Subcutaneous abdominal adipose tissue (tissue), 5 donors: ENCODE data around the gene M6PR.

ENCODE experiments used
- H3K27ac ChIP-seq: one replicate; pipeline ENCODE4 v1.7.0; 2013; ENCODE audit warnings: low read depth, mild to moderate bottlenecking, inconsistent platforms, low read length, moderate library complexity
- H3K27me3 ChIP-seq, 5 donors: one replicate each; pipeline ENCODE4 v1.7.0; 2013; ENCODE audit warnings: low read length in 5 of 5, inconsistent platforms in 1 of 5; ENCODE audit not compliant: control insufficient read depth in 5 of 5, insufficient read depth in 4 of 5
- H3K36me3 ChIP-seq, 5 donors: one replicate each; pipeline ENCODE4 v1.7.0; 2013; ENCODE audit warnings: low read length in 5 of 5; ENCODE audit not compliant: control insufficient read depth in 5 of 5, insufficient read depth in 5 of 5
- H3K4me1 ChIP-seq, 5 donors: one replicate each; pipeline ENCODE4 v1.7.0; 2013; ENCODE audit warnings: low read length in 5 of 5, mild to moderate bottlenecking in 3 of 5, moderate library complexity in 1 of 5; ENCODE audit not compliant: control insufficient read depth in 5 of 5, insufficient read depth in 5 of 5
- H3K4me3 ChIP-seq, 5 donors: one replicate each; pipeline ENCODE4 v1.7.0; 2013; ENCODE audit warnings: low read length in 5 of 5, low read depth in 1 of 5
- H3K9ac ChIP-seq, 5 donors: one replicate each; pipeline ENCODE4 v1.7.0; 2013; ENCODE audit warnings: low read length in 5 of 5, mild to moderate bottlenecking in 4 of 5, moderate library complexity in 3 of 5
- H3K9me3 ChIP-seq, 5 donors: one replicate each; pipeline ENCODE4 v1.7.0; 2013; ENCODE audit warnings: low read length in 5 of 5; ENCODE audit not compliant: control insufficient read depth in 5 of 5
- donor health status: healthy.
- donor health status: healthy.
- donor health status: healthy.
- donor health status: healthy.
- donor health status: healthy.

M6PR gene

GRCh38 chr12:8985213-8985754 is 35.8 kb upstream of the M6PR start:
- no peaks in the 10 kb centered on the region for H3K36me3 ChIP-seq
- H3K9me3 ChIP-seq: peaks cover 3 to 7% (median 6%) of the 10 kb centered on the region in 5 donors
- H3K27me3 ChIP-seq: no peaks in the 10 kb centered on the region
- no peak overlapping the region for H3K9ac ChIP-seq
- H3K4me3 ChIP-seq: no peak overlapping the region
- H3K4me1 ChIP-seq: peaks cover 0 to 46% (median 7%) of the 10 kb centered on the region in 5 donors
- H3K27ac ChIP-seq: no peak overlapping the region

DNA sequence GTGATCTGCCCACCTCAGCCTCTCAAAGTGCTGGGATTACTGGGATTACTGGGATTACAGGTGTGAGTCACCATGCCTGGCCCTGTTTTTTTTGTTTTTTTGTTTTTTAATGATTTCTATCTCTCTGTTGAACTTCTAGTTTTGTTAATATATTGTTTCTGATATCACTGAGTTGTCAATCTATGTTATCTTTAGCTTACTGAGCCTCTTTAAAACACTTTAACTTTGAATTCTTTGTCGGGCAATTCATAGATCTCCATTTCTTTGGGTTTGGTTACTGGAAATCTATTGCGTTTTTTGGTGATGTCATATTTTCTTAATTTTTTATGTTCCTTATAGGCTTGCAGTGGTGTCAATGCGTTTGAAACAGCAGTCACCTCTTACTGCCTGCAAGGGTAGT is 30.7 kb upstream of the M6PR start:
- Histone ChIP-seq H3K4me1 (peaks cover 0 to 4% (median 0%) of the 10 kb centered on the region in 5 donors), H3K36me3 (no peaks in the 10 kb centered on the region), H3K27me3 (no peaks in the 10 kb centered on the region), H3K9me3 (peaks cover 3 to 20% (median 15%) of the 10 kb centered on the region in 5 donors), H3K9ac (no peak overlapping the region), H3K27ac (no peak overlapping the region), H3K4me3 (peak overlapping the region in 2 of 5 donors; percentile 4 to 24)

GRCh38 chr12:8970432-8970831 is 21.0 kb upstream of the M6PR start:
- Histone ChIP-seq H3K9me3 (peaks cover 9 to 29% (median 24%) of the 10 kb centered on the region in 5 donors), H3K4me1 (no peaks in the 10 kb centered on the region), H3K4me3 (no peak overlapping the region), H3K27me3 (no peaks in the 10 kb centered on the region), H3K9ac (no peak overlapping the region), H3K36me3 (no peaks in the 10 kb centered on the region), H3K27ac (no peak overlapping the region)

DNA sequence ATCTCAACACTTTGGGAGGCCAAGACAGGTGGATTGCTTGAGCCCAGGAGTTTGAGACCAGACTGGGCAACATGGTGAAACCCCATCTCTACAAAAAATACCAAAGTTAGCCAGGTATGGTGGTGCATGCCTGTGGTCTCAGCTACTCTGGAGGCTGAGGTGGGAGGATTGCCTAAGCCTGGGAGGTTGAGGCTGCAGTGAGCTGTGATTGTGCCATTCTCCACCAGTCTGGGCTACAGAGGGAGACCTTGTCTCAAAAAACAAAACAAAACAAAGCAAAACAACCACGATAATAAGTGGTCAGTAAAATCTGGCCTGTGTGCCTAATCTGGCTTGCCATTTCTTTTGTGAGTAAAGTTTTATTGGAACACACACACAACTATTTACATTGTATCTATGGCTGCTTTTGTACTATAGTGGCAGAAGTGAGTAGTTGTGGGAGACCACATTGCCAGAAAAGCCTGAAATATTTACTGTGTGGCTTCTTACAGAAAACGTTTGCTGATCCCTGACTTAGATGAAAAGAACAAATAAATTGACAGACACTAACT is 20.5 kb upstream of the M6PR start:
- Histone ChIP-seq H3K27me3 (no peaks in the 10 kb centered on the region), H3K4me3 (no peak overlapping the region), H3K9me3 (peaks cover 9 to 29% (median 24%) of the 10 kb centered on the region in 5 donors), H3K4me1 (no peaks in the 10 kb centered on the region), H3K36me3 (no peaks in the 10 kb centered on the region), H3K27ac (no peak overlapping the region), H3K9ac (no peak overlapping the region)

DNA sequence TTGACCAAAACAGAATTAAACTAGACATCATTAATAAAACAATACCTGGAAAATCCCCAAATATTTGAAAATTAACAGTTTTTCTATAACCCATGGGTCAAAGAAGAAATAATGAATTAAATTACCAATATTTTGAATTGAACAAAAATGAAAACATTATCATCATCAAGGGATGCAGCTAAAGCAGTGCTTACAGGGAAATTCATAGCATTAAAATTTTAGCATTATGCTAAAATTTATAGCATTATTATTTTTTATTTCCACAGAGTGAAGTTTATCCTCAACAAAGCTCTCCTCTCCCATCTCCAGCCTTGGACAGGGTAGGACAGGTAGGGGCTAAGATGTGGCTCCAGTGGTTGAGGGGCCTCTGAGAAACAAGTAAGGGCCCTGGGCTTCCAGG is 19.3 kb upstream of the M6PR start:
- H3K27ac ChIP-seq: no peak overlapping the region
- H3K4me3 ChIP-seq: peak overlapping the region in 1 of 5 donors; percentile 25
- H3K27me3 ChIP-seq: no peaks in the 10 kb centered on the region
- H3K9ac ChIP-seq: no peak overlapping the region
- H3K36me3 ChIP-seq: no peaks in the 10 kb centered on the region
- H3K4me1 ChIP-seq: no peaks in the 10 kb centered on the region
- H3K9me3 ChIP-seq: peaks cover 9 to 29% (median 22%) of the 10 kb centered on the region in 5 donors

GRCh38 chr12:8960176-8960575 is 10.7 kb upstream of the M6PR start:
- Histone ChIP-seq H3K36me3 (no peaks in the 10 kb centered on the region), H3K4me1 (peaks cover 0 to 5% (median 0%) of the 10 kb centered on the region in 5 donors), H3K4me3 (no peak overlapping the region), H3K9ac (no peak overlapping the region), H3K27ac (no peak overlapping the region), H3K27me3 (no peaks in the 10 kb centered on the region), H3K9me3 (no peaks in the 10 kb centered on the region)

GRCh38 chr12:8958066-8958465 is 8.6 kb upstream of the M6PR start:
- Histone ChIP-seq H3K9me3 (no peaks in the 10 kb centered on the region), H3K9ac (no peak overlapping the region), H3K4me3 (no peak overlapping the region), H3K27me3 (no peaks in the 10 kb centered on the region), H3K27ac (no peak overlapping the region), H3K36me3 (peaks cover 0 to 4% (median 0%) of the 10 kb centered on the region in 5 donors), H3K4me1 (peaks cover 0 to 5% (median 0%) of the 10 kb centered on the region in 5 donors)

DNA sequence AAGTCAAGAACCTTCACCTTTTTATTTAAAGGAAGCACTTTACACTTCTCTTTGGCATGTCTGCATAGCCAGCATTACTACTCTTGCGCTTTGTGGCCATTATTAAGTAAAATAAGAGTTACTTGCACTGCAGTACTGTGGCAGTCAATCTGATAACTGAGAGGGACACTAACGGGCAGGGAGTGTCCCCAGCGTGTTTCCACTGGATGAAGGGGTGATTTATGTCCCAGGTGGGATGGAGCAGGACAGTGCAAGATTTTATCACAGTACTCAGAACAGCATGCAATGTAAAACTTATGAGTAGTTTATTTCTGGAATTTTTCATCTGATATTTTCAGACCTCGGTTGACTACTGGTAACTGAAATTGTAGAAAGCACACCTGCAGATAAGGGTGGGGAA is 8.1 kb upstream of the M6PR start:
- H3K9me3 ChIP-seq: no peaks in the 10 kb centered on the region
- no peaks in the 10 kb centered on the region for H3K27me3 ChIP-seq
- H3K36me3 ChIP-seq: peaks cover 0 to 4% (median 0%) of the 10 kb centered on the region in 5 donors
- no peak overlapping the region for H3K9ac ChIP-seq
- H3K4me3 ChIP-seq: no peak overlapping the region
- peaks cover 0 to 5% (median 0%) of the 10 kb centered on the region in 5 donors for H3K4me1 ChIP-seq
- H3K27ac ChIP-seq: no peak overlapping the region

DNA sequence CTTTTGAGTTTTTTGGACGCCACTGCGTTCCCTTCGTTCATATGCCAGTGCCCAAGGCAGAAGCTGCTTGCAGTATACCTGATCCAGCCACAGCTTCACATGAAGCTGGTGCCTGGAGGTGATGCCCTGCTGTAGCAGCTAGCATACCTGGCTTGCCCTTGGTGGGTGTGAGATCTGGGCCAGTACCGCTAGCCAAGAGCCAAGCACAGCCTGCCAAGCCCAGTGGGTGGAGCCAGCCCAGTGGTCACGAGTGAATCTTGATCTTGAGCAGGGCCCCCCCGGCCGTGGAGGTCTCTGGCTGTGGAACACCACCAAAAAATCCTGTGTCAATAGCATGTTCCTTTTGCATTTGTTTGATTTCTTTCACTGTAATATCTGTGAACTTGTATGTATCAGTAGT is 7.3 kb upstream of the M6PR start:
- Histone ChIP-seq H3K9me3 (no peaks in the 10 kb centered on the region), H3K4me1 (peaks cover 0 to 8% (median 0%) of the 10 kb centered on the region in 5 donors), H3K4me3 (no peak overlapping the region), H3K36me3 (peaks cover 0 to 4% (median 0%) of the 10 kb centered on the region in 5 donors), H3K27me3 (no peaks in the 10 kb centered on the region), H3K27ac (no peak overlapping the region), H3K9ac (no peak overlapping the region)

GRCh38 chr12:8956073-8956472 is 6.6 kb upstream of the M6PR start:
- no peaks in the 10 kb centered on the region for H3K9me3 ChIP-seq

More at GRCh38 chr12:8956073-8956472, 6.6 kb upstream of the M6PR start:
- H3K9ac ChIP-seq: no peak overlapping the region
- H3K27me3 ChIP-seq: no peaks in the 10 kb centered on the region
- peaks cover 0 to 13% (median 3%) of the 10 kb centered on the region in 5 donors for H3K4me1 ChIP-seq
- no peak overlapping the region for H3K4me3 ChIP-seq
- no peak overlapping the region for H3K27ac ChIP-seq
- peaks cover 0 to 4% (median 0%) of the 10 kb centered on the region in 5 donors for H3K36me3 ChIP-seq
